HepG2 (cell line): ENCODE measurements around the gene YEATS2. TPM values are rescaled to one million over a fixed set of nuclear protein-coding genes. Genes with fewer than 3 reads are reported as not detected.

Experiments used
- ATAC-seq: fragments of 200-7000 bp; cut with Tn5 transposase; 3 replicates; pipeline ENCODE4 v1.9.1; 2020; ENCODE audit warnings: mild to moderate bottlenecking, moderate library complexity
- BruUV-seq: library from RNA; stranded (reverse); fragments of 400-500 nt; replicated peaks from 2 replicates; lab custom pipeline; 2021; lab: Mats Ljungman, UMichigan
- CTCF ChIA-PET: fragments of 300-600 bp; formaldehyde crosslinking; extraction: SDS; loops from one replicate; lab custom pipeline; 2021; ENCODE audit warnings: low total read pairs, inconsistent platforms, low intra/inter-chr PET ratio; lab: Yijun Ruan, JAX
- POLR2A ChIA-PET: fragments of 350-600 bp; sonication (Branson Sonifier 250); formaldehyde crosslinking; loops from one replicate; lab custom pipeline; 2020; ENCODE audit warnings: antibody characterized with exemption, inconsistent platforms; lab: Yijun Ruan, JAX
- DNase-seq: peaks from one replicate; pipeline ENCODE4 v3.0.0-alpha.2; 2015; ENCODE audit warnings: low spot score
- FAIRE-seq: peaks from 3 replicates; lab custom pipeline; 2011; peaks lifted over from hg19 to GRCh38; lab: Jason Lieb, UNC
- H2AFZ ChIP-seq: one replicate; pipeline ENCODE4 v1.6.1; 2011; ENCODE audit warnings: low read length, inconsistent platforms
- H3K27ac ChIP-seq: fragments of 300-600 bp; 3 replicates; pipeline ENCODE4 v1.8.0; 2011; ENCODE audit warnings: mixed run types, mild to moderate bottlenecking, mixed read lengths, low read length, inconsistent platforms; ENCODE audit not compliant: insufficient read depth; ENCODE audit errors: extremely low read length
- H3K27me3 ChIP-seq, 2 experiments: fragments of 200-600 bp in 1 of 2; 2 replicates in 1 of 2; 3 replicates in 1 of 2; pipeline versions ENCODE4 v1.6.0 to v1.8.0; 2011; ENCODE audit warnings: low read length in 2 of 2, mild to moderate bottlenecking in 2 of 2, moderate library complexity in 2 of 2, inconsistent platforms in 1 of 2; ENCODE audit not compliant: insufficient read depth in 2 of 2, control insufficient read depth in 1 of 2
- H3K36me3 ChIP-seq, 2 experiments: fragments of 200-600 bp in 1 of 2; replicated peaks in 1 of 2; 2 replicates in 1 of 2; 3 replicates in 1 of 2; pipeline versions ENCODE4 v1.5.1 to v1.8.0; 2011; ENCODE audit warnings: low read length in 2 of 2, inconsistent platforms in 1 of 2; ENCODE audit not compliant: insufficient read depth in 2 of 2, control insufficient read depth in 1 of 2
- H3K4me1 ChIP-seq: 2 replicates; pipeline ENCODE4 v1.5.1; 2012; ENCODE audit warnings: low read length, inconsistent platforms; ENCODE audit not compliant: insufficient read depth
- H3K4me2 ChIP-seq: 2 replicates; pipeline ENCODE4 v1.6.0; 2011; ENCODE audit warnings: low read depth, low read length, inconsistent platforms
- H3K4me3 ChIP-seq, 3 experiments: fragments of 200-600 bp in 1 of 3; sonication (generic), shearing (Covaris generic) in 1 of 3; replicated peaks in 1 of 3; 2 replicates each; pipeline ENCODE4 v1.5.1; 2011 to 2016; ENCODE audit warnings: low read length in 3 of 3, inconsistent platforms in 2 of 3, low read depth in 2 of 3, mild to moderate bottlenecking in 2 of 3, control low read depth in 1 of 3, mixed read lengths in 1 of 3; ENCODE audit not compliant: insufficient read depth in 1 of 3
- H3K79me2 ChIP-seq: one replicate; pipeline ENCODE4 v1.6.1; 2011; ENCODE audit warnings: low read length, inconsistent platforms; ENCODE audit not compliant: insufficient read depth
- H3K9ac ChIP-seq: 2 replicates; pipeline ENCODE4 v1.6.0; 2011; ENCODE audit warnings: mild to moderate bottlenecking, low read depth, low read length, inconsistent platforms; ENCODE audit not compliant: insufficient read depth
- H3K9me3 ChIP-seq: 2 replicates; pipeline ENCODE4 v1.5.1; 2012; ENCODE audit warnings: mild to moderate bottlenecking, low read length
- H4K20me1 ChIP-seq: 2 replicates; pipeline ENCODE4 v1.6.0; 2011; ENCODE audit warnings: inconsistent platforms, mild to moderate bottlenecking, low read length, moderate library complexity; ENCODE audit not compliant: insufficient read depth
- CENPX ChIP-seq: sonication (generic); formaldehyde crosslinking; IDR thresholded peaks from 2 replicates; pipeline ENCODE4 v1.9.0; 2021; ENCODE audit warnings: mild to moderate bottlenecking, missing genetic modification reagents, moderate library complexity
- HIVEP1 ChIP-seq: sonication (generic); formaldehyde crosslinking; IDR thresholded peaks from 2 replicates; pipeline ENCODE4 v1.4.0; 2020; ENCODE audit warnings: mild to moderate bottlenecking, missing genetic modification reagents
- KDM2A ChIP-seq: sonication (generic); formaldehyde crosslinking; IDR thresholded peaks from 2 replicates; pipeline ENCODE4 v1.4.0; 2020; ENCODE audit warnings: low read depth, missing genetic modification reagents, borderline replicate concordance
- MXD3 ChIP-seq: IDR thresholded peaks from 2 replicates; pipeline ENCODE4 v1.6.1; 2016; ENCODE audit warnings: mild to moderate bottlenecking, missing biosample characterization, missing genetic modification reagents
- NPAS2 ChIP-seq: sonication (generic); formaldehyde crosslinking; IDR thresholded peaks from 2 replicates; pipeline ENCODE4 v1.8.0; 2022; ENCODE audit warnings: mild to moderate bottlenecking, missing genetic modification reagents, borderline replicate concordance
- TGIF2 ChIP-seq: IDR thresholded peaks from 2 replicates; pipeline ENCODE4 v1.6.1; 2016; ENCODE audit warnings: control low read depth, missing compliant biosample characterization
- TSC22D2 ChIP-seq: sonication (generic); formaldehyde crosslinking; IDR thresholded peaks from 2 replicates; pipeline ENCODE4 v1.5.1; 2020; ENCODE audit warnings: missing genetic modification reagents, mild to moderate bottlenecking, borderline replicate concordance
- ZNF484 ChIP-seq: sonication (generic); formaldehyde crosslinking; IDR thresholded peaks from 2 replicates; pipeline ENCODE4 v1.5.1; 2020; ENCODE audit warnings: mild to moderate bottlenecking, low read depth, missing genetic modification reagents, borderline replicate concordance
- ZNF639 ChIP-seq: conservative IDR thresholded peaks from 2 replicates; pipeline ENCODE4 v1.6.1; 2018; ENCODE audit warnings: missing genetic modification reagents
- ZNF749 ChIP-seq: sonication (generic); formaldehyde crosslinking; IDR thresholded peaks from 2 replicates; pipeline ENCODE4 v1.8.0; 2022; ENCODE audit warnings: mild to moderate bottlenecking, missing genetic modification reagents, moderate library complexity, borderline replicate concordance
- WGBS: methylation state at CpG from one replicate; pipeline ENCODE4 v1.1.6; 2017; ENCODE audit warnings: low lambda C conversion rate; 5-methylcytosine and 5-hydroxymethylcytosine counted together
- in situ Hi-C: cut with HindIII; loops from 2 replicates; pipeline ENCODE4 v1.10.0; 2017; ENCODE audit warnings: low pct_unique_long_range_greater_than_20kb; ENCODE audit not compliant: extremely low pct_ligation_motif_present
- intact Hi-C: fragments of 100-400 bp; cut with micrococcal nuclease; formaldehyde crosslinking; loops from one replicate; pipeline ENCODE4 v1.10.0; 2022; ENCODE audit not compliant: unreplicated experiment
- polyA plus RNA-seq, 8 experiments: library from polyadenylated mRNA; depleted of rRNA in 3 of 8; stranded (reverse) in 7 of 8; unstranded in 1 of 8; fragments of >200 nt; fragmentation: Illumina TruSeq in 4 of 8; extraction: Trizol in 4 of 8; gene quantifications; 2 replicates each; pipeline versions ENCODE4 v1.2.1 to v1.2.3, GENCODE V29; 2011 to 2016; ENCODE audit warnings: low read depth in 4 of 8, missing spikeins in 1 of 8, mixed read lengths in 1 of 8; ENCODE audit not compliant: insufficient read depth in 1 of 8
- total RNA-seq, 5 experiments: library from RNA; depleted of rRNA; stranded (reverse); fragments of >200 nt; fragmentation: Illumina TruSeq; extraction: Trizol; gene quantifications; 2 replicates each; pipeline ENCODE4 v1.2.3, GENCODE V29; 2016; ENCODE audit warnings: low read depth in 1 of 5

Gene YEATS2
- total and polyA plus RNA-seq, 2 of the 13 experiments (the other 11 are each of a cell fraction or from before 2014, with no cell fraction given), result 18.6 to 33.7 TPM

- POLR2A ChIA-PET, result no interaction called here
- ATAC-seq, result no peak
- no peak for FAIRE-seq
- CTCF ChIA-PET, result no interaction called here
- H3K4me3 ChIP-seq, result no peak overlapping the region
- in situ Hi-C loops, result no loop called here
- intact Hi-C loops, result no loop called here
- H3K4me1 ChIP-seq, result no peaks in the 10 kb centered on the region; the same call in 1 of the 2 replicates
- no TSS peak for BruUV-seq
- no peaks in the 10 kb centered on the region for H3K27me3 ChIP-seq
- H3K4me2 ChIP-seq, result no peak overlapping the region
- no peak overlapping the region for H2AFZ ChIP-seq
- H3K27ac ChIP-seq, result no peak overlapping the region
- peaks cover 0 to 3% of the 10 kb centered on the region in 2 experiments; a peak in 3 of 5 replicates for H3K36me3 ChIP-seq
- no peaks in the 10 kb centered on the region for H4K20me1 ChIP-seq
- TF ChIP-seq ZNF484, result no peak
- 0 out of 2 replicates have a peak, but pooled peaks have one; percentile 12 for TF ChIP-seq KDM2A (CRISPR knock-in tag)
- H3K79me2 ChIP-seq, result no peaks in the 10 kb centered on the region
- no peaks in the 10 kb centered on the region for H3K9me3 ChIP-seq
- 89% methylated on average over 5 of the region's 9 CpGs for WGBS
- no peak overlapping the region for H3K9ac ChIP-seq
- DNase-seq, result no peak
These were observed 120.0 kb downstream of the YEATS2 start for GRCh38 chr3:183817639-183818038.

GRCh38 chr3:183818041-183818620, 120.5 kb downstream of the YEATS2 start:
- FAIRE-seq, result no peak

More at GRCh38 chr3:183818041-183818620, 120.5 kb downstream of the YEATS2 start:
- no TSS peak for BruUV-seq
- ChIA-PET CTCF (no interaction called here), POLR2A (no interaction called here)
- no peak overlapping the region for H3K27ac ChIP-seq
- in situ Hi-C loops (no loop called here), intact Hi-C loops (no loop called here)
- 93% methylated on average over 3 of the region's 14 CpGs for WGBS
- peak; percentile 3; the same call in 2 of the 3 replicates for ATAC-seq
- H3K4me3 ChIP-seq, result no peak overlapping the region
- no peaks in the 10 kb centered on the region for H4K20me1 ChIP-seq
- no peaks in the 10 kb centered on the region; the same call in 1 of the 2 replicates for H3K4me1 ChIP-seq
- no peak for TF ChIP-seq TSC22D2 (CRISPR knock-in tag)
- TF ChIP-seq HIVEP1 (CRISPR knock-in tag), result no peak
- no peak for TF ChIP-seq MXD3 (CRISPR knock-in tag)
- no peak for TF ChIP-seq ZNF749
- no peak for TF ChIP-seq ZNF639 (CRISPR knock-in tag)
- TF ChIP-seq NPAS2 (CRISPR knock-in tag), result no peak
- TF ChIP-seq TGIF2, result no peak
- no peak for TF ChIP-seq CENPX (CRISPR knock-in tag)
- H2AFZ ChIP-seq, result no peak overlapping the region
- no peak overlapping the region for H3K4me2 ChIP-seq
- H3K36me3 ChIP-seq, result peaks cover 0 to 3% of the 10 kb centered on the region in 2 experiments; a peak in 3 of 5 replicates
- H3K9ac ChIP-seq, result no peak overlapping the region
- no peak for DNase-seq
- no peaks in the 10 kb centered on the region for H3K27me3 ChIP-seq
- H3K79me2 ChIP-seq, result no peaks in the 10 kb centered on the region
- H3K9me3 ChIP-seq, result no peaks in the 10 kb centered on the region
